Left ventricle myocardium inferior (tissue), 1 donor: ENCODE measurements around the gene ARSG. TPM values are rescaled to one million over a fixed set of nuclear protein-coding genes. Genes with fewer than 3 reads are reported as not detected.

Experiments
- DNase-seq: peaks from one replicate; pipeline ENCODE4 v3.0.0-alpha.2; 2020
- H3K27ac ChIP-seq: fragments of 200-600 bp; replicated peaks from 2 replicates; pipeline ENCODE4 v1.8.0; 2021
- H3K27me3 ChIP-seq: fragments of 200-600 bp; 2 replicates; pipeline ENCODE4 v1.8.0; 2021; ENCODE audit warnings: low read depth
- H3K36me3 ChIP-seq: fragments of 200-600 bp; 2 replicates; pipeline ENCODE4 v1.8.0; 2021
- H3K4me1 ChIP-seq: fragments of 200-600 bp; 2 replicates; pipeline ENCODE4 v1.8.0; 2021
- H3K4me3 ChIP-seq: fragments of 200-600 bp; 2 replicates; pipeline ENCODE4 v1.8.0; 2021; ENCODE audit warnings: mild to moderate bottlenecking, moderate library complexity
- H3K9me3 ChIP-seq: fragments of 200-600 bp; replicated peaks from 2 replicates; pipeline ENCODE4 v1.8.0; 2021
- intact Hi-C: fragments of 100-400 bp; cut with micrococcal nuclease; formaldehyde crosslinking; loops from one replicate; pipeline ENCODE4 v1.11.0; 2022
- total RNA-seq: library from RNA; stranded (reverse); fragmentation: NEBNext Ultra II Directional; extraction: Animal tissue kit (Norgen Biotek cat#: 25700); gene quantifications from one replicate; pipeline ENCODE4 v1.2.1, GENCODE V29; 2021
- TF ChIP-seq, protein P1 (sequence below): fragments of 200-600 bp; IDR thresholded peaks from 2 replicates; pipeline ENCODE4 v1.8.0; 2021; ENCODE audit warnings: antibody characterized with exemption, mild to moderate bottlenecking, borderline replicate concordance
- donor health status: DM: no; HTN: yes; CAD: no; lungs with severe emphysema.

ARSG gene
- total RNA-seq, 1 donor from 2014 or later, result 3.7 TPM

DNA sequence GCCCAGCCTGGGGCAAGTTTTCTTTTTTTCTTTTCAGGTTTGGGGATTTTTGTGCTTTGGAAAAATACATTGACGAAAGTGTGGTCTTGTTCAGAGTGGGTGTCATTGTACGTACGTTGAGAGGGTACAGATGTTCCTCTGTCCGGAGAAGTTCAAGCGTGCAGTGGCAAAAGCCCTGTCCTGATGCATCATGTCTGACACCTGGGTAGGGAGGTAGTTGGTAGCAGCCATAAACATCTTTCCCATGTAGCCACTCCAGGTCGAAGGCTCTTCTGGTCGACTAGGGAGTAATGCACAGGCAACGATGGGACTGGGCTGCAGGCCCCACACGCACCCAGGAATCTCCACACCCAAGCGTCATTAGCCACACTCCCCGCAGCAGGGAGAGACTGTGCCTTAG lies 138.6 kb downstream of the ARSG start:
- no peak for DNase-seq
- H3K27me3 ChIP-seq, result no peaks in the 10 kb centered on the region
- H3K4me3 ChIP-seq, result no peak overlapping the region
- no peaks in the 10 kb centered on the region for H3K9me3 ChIP-seq
- TF ChIP-seq, protein P1, sequence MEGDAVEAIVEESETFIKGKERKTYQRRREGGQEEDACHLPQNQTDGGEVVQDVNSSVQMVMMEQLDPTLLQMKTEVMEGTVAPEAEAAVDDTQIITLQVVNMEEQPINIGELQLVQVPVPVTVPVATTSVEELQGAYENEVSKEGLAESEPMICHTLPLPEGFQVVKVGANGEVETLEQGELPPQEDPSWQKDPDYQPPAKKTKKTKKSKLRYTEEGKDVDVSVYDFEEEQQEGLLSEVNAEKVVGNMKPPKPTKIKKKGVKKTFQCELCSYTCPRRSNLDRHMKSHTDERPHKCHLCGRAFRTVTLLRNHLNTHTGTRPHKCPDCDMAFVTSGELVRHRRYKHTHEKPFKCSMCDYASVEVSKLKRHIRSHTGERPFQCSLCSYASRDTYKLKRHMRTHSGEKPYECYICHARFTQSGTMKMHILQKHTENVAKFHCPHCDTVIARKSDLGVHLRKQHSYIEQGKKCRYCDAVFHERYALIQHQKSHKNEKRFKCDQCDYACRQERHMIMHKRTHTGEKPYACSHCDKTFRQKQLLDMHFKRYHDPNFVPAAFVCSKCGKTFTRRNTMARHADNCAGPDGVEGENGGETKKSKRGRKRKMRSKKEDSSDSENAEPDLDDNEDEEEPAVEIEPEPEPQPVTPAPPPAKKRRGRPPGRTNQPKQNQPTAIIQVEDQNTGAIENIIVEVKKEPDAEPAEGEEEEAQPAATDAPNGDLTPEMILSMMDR, result no peak
- H3K27ac ChIP-seq, result no peak overlapping the region
- H3K4me1 ChIP-seq, result peaks cover 36% of the 10 kb centered on the region
- intact Hi-C loops, result loop anchor here (10.0 kb wide), 1 partner anchor 165 kb away; no protein-coding TSS in a partner anchor
- H3K36me3 ChIP-seq, result peaks cover 100% of the 10 kb centered on the region

DNA sequence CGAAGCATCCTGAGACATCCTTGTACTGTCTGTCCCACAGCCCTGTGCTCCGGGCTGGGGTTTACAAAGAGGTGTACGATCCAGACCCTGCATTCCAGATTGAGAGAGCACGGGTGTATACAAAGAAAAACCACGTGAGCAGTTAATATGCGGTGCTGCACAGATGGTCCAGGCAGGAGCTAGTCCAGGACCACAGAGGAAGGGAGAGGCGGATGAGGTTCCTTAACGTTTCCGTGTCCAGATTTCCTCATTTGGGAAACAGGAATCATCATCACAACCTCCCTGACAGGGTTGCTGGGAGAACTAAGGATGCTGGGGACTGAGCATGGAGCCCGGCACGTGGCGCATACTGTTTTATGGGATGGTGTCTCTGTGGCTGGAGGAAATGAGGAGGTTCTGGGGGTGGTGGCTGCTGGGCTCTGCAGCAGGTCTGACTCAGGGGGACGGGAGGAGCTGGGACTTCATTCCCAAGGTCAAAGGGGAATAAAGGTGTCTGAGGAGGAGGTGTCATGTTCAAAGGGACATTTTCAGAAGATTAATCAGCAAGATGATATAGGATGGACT lies 139.8 kb downstream of the ARSG start:
- H3K4me3 ChIP-seq, result no peak overlapping the region
- intact Hi-C loops, result loop anchor here (10.0 kb wide), 1 partner anchor 166 kb away; no protein-coding TSS in a partner anchor
- H3K27ac ChIP-seq, result peak overlapping the region; percentile 57
- H3K27me3 ChIP-seq, result no peaks in the 10 kb centered on the region
- H3K4me1 ChIP-seq, result peaks cover 42% of the 10 kb centered on the region
- no peak for DNase-seq
- TF ChIP-seq, protein P1, result no peak
- peaks cover 100% of the 10 kb centered on the region for H3K36me3 ChIP-seq
- H3K9me3 ChIP-seq, result no peaks in the 10 kb centered on the region

DNA sequence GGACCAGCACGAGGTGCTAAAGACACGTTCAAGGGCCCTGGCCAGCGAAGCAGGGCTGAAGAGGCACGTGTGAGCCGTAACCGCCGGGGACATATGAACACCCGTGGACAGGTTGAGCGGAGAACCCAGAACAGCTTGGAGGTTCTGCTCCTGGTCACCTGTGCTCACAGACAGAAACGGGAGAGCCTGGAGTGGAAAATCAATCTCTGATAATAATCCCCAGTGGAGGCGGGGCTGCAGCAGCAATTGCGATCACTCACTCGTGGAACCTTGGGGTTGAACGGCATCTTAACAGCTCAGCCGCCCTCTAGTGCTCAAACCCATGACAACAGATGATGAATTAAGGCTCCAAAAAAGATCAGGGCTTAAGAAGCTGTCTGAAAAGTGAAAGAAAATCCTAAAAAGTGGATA lies 140.4 kb downstream of the ARSG start:
- no peaks in the 10 kb centered on the region for H3K27me3 ChIP-seq
- TF ChIP-seq, protein P1, result peak; percentile 32
- no peak for DNase-seq
- H3K9me3 ChIP-seq, result no peaks in the 10 kb centered on the region
- intact Hi-C loops, result loop anchor here (10.0 kb wide), 1 partner anchor 167 kb away; no protein-coding TSS in a partner anchor
- peak overlapping the region; percentile 57 for H3K27ac ChIP-seq
- H3K36me3 ChIP-seq, result peaks cover 95% of the 10 kb centered on the region
- H3K4me3 ChIP-seq, result no peak overlapping the region
- H3K4me1 ChIP-seq, result peaks cover 47% of the 10 kb centered on the region

DNA sequence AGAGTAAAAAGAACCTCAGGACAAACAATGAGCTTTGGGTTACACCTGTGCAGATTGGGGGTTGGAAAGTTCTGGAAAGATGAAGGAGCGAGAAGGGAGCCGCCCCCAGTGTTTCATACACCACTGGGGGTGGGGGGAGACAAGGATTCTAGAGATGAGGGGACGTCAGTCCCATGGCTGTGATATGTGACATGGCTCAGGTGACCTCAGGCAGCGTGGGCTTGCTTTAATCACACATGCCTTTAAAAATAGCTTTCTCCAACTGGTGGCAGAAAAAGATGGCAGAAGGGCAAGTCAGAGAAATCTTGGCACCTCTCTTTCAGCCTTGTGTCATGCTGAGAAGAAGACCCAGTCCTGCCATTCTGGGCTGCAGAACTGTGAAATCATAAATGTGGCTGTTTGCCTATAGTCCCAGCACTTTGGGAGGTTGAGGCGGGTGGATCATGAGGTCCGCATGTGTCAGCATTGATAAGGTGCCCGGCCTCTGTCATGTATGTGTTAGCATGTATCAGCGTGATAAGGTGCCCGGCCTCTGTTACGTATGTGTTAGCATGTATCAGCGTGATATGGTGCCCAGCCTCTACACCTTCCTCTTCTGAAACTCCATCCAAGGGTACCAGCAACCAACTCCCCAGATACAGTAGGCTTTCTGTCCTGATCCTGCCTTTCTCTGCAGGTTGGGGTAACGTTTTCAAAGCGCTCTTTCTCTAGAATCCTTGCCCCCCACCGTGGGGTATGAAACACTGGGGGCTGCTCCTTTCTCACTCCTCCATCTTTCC lies 141.0 kb downstream of the ARSG start:
- DNase-seq, result no peak
- no peaks in the 10 kb centered on the region for H3K9me3 ChIP-seq
- intact Hi-C loops, result loop anchor here (10.0 kb wide), 1 partner anchor 167 kb away; no protein-coding TSS in a partner anchor
- peak overlapping the region; percentile 57 for H3K27ac ChIP-seq
- TF ChIP-seq, protein P1, result peak; percentile 3
- peaks cover 53% of the 10 kb centered on the region for H3K4me1 ChIP-seq
- H3K4me3 ChIP-seq, result no peak overlapping the region
- H3K27me3 ChIP-seq, result no peaks in the 10 kb centered on the region
- H3K36me3 ChIP-seq, result peaks cover 90% of the 10 kb centered on the region

DNA sequence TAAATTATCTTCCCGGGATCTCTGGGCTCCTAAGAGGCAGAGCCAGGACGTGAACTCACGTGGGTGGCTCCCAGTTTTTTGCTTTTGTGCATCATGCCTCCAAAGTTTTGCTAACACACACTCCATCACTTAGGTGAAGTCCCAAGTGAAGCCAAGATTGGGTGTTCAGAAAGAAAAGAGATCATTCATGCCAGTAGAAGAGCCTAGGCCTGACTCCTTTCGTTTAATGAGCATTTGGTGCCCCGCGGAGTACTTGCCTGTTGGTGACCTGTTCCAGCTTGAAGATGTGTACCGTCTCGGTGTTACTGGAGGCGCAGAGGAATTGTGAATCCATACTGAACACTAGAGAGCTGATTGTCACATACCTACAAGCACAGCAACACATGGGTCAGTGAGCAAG lies 141.9 kb downstream of the ARSG start:
- intact Hi-C loops, result loop anchor here (10.0 kb wide), 1 partner anchor 168 kb away; no protein-coding TSS in a partner anchor
- H3K9me3 ChIP-seq, result no peaks in the 10 kb centered on the region
- TF ChIP-seq, protein P1, result no peak
- H3K4me1 ChIP-seq, result peaks cover 63% of the 10 kb centered on the region
- no peak for DNase-seq
- H3K27ac ChIP-seq, result peak overlapping the region; percentile 57
- H3K27me3 ChIP-seq, result no peaks in the 10 kb centered on the region
- no peak overlapping the region for H3K4me3 ChIP-seq
- peaks cover 82% of the 10 kb centered on the region for H3K36me3 ChIP-seq
